Activated T-helper 2 cell treated with anti-CD3 and anti-CD28 coated beads, Interferon-gamma antibody, Interleukin-2, Interleukin-4, amounts not matched to agents 10 μg/mL and 5 μg/mL and 100 μg/mL, durations not matched to agents 14 hours and 24 hours and 36 hours (primary cell): Measurements from ENCODE around the gene TCOF1. TPM values are rescaled to one million over a fixed set of nuclear protein-coding genes. Genes with fewer than 3 reads are reported as not detected.
A peak's percentile ranks its signal among the peaks of the same experiment; 100 is the strongest.
"Not testable (repeated sequence)": the region's sequence is repeated elsewhere in the genome, so short reads cannot be mapped to it uniquely, and the experiment has no call there.

Source experiments
- DNase-seq: peaks from one replicate; pipeline ENCODE4 v3.0.0; 2021; ENCODE audit warnings: low spot score
- H3K27ac Mint-ChIP-seq: one replicate; pipeline ENCODE4 v1.8.0; 2021; ENCODE audit warnings: mixed read lengths
- H3K27me3 Mint-ChIP-seq: one replicate; pipeline ENCODE4 v1.8.0; 2021; ENCODE audit warnings: low read depth, mixed read lengths
- H3K36me3 Mint-ChIP-seq: one replicate; pipeline ENCODE4 v1.8.0; 2021; ENCODE audit warnings: low read depth, mixed read lengths
- H3K4me1 Mint-ChIP-seq: one replicate; pipeline ENCODE4 v1.8.0; 2021; ENCODE audit warnings: low read depth, mixed read lengths
- H3K4me3 Mint-ChIP-seq: one replicate; pipeline ENCODE4 v1.8.0; 2021; ENCODE audit warnings: low read depth, mild to moderate bottlenecking, moderate library complexity, mixed read lengths
- H3K9me3 Mint-ChIP-seq: one replicate; pipeline ENCODE4 v1.8.0; 2021; ENCODE audit warnings: mixed read lengths
- intact Hi-C: fragments of 100-400 bp; cut with micrococcal nuclease; formaldehyde crosslinking; loops from one replicate; pipeline ENCODE4 v1.15.1; 2023
- total RNA-seq: library from RNA; stranded (reverse); gene quantifications from 2 replicates; pipeline ENCODE4 v1.2.3, GENCODE V29; 2022

TCOF1 gene
- total RNA-seq, 1 donor from 2014 or later = 98.2 TPM

DNA sequence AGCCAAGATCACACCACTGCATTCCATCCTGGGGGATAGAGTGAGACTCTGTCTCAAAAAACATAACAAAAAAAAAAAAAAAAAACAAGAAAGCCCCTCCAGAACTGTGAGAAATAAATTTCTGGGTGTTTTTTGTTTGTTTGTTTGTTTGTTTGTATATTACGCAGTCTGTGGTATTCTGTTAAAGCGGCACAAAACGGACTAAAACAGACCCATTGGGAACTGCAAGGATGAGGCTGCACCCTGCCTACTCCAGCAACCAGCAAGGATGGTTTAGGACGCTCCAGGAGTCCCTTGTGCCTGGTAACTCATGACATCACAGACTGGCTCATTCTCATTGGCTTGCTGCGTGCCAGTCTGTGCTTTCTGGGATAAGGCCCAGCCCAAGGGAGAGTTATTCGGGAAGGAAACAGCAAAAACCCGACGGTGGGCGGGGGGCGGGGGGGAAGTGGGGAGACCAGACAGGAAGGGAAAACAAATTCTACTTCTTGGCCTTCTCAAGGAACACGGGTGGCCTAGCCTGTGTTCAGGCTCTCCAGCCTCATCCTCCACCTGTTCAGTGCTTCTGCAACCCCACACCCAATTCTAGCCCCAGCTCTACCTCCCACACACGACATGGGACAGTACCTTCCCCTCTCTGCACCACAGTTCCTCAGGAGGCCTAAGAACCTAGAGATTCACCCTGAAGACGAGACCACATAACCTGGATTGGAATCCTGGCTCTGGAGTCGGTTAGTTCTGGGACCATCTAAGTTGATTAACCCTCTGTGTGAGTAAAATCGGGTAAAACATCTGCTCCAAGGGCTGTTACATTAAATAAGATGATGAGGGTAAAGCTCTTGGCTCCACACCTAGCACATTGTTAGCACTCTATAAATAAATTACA is 52.4 kb downstream of the TCOF1 start:
- intact Hi-C loops = no loop called here
- Mint-ChIP-seq H3K27me3 (no peaks in the 10 kb centered on the region), H3K4me3 (peak overlapping the region; percentile 88), H3K36me3 (peaks cover 33% of the 10 kb centered on the region), H3K27ac (peak overlapping the region; percentile 94), H3K9me3 (no peaks in the 10 kb centered on the region), H3K4me1 (peaks cover 27% of the 10 kb centered on the region)
- peak; percentile 43 for DNase-seq

DNA sequence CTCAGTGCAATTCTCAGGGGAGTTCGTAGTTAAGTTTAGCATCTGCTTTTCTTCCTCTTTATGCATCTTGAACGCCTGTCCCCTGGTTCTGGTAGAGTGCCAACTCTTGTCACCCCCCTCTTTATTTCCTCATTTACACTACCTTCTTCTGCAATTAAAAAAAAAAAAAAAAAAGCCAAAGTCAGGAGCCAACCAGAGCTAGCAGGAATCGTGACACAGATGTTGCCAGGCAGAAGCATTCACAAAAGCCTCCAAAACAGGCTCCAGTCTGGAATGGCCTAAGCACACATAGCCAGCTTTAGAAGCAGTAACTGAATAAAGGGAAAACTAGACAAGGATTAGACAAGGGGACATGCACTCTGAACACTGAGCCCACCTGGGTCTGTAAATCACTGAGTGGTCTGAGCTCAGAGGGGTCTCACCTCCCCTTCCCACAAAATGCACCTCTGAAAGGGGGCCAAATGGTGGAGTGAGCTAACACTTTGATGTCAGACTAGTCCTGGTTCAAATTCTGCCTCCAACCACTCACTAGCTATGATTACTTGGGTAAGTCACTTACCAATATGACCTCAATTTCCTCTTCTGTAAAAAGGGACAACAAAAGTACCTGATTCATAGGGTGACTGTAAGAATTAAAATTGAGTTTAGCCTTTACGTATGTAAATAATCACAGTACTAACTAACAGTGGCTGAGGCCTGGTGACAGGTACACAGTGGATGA is 53.2 kb downstream of the TCOF1 start:
- peaks cover 30% of the 10 kb centered on the region for H3K36me3 Mint-ChIP-seq
- peak overlapping the region; percentile 88 for H3K4me3 Mint-ChIP-seq
- intact Hi-C loops = no loop called here
- no peaks in the 10 kb centered on the region for H3K27me3 Mint-ChIP-seq
- DNase-seq = peak; percentile 35
- peaks cover 27% of the 10 kb centered on the region for H3K4me1 Mint-ChIP-seq
- peak overlapping the region; percentile 94 for H3K27ac Mint-ChIP-seq
- H3K9me3 Mint-ChIP-seq = no peaks in the 10 kb centered on the region

DNA sequence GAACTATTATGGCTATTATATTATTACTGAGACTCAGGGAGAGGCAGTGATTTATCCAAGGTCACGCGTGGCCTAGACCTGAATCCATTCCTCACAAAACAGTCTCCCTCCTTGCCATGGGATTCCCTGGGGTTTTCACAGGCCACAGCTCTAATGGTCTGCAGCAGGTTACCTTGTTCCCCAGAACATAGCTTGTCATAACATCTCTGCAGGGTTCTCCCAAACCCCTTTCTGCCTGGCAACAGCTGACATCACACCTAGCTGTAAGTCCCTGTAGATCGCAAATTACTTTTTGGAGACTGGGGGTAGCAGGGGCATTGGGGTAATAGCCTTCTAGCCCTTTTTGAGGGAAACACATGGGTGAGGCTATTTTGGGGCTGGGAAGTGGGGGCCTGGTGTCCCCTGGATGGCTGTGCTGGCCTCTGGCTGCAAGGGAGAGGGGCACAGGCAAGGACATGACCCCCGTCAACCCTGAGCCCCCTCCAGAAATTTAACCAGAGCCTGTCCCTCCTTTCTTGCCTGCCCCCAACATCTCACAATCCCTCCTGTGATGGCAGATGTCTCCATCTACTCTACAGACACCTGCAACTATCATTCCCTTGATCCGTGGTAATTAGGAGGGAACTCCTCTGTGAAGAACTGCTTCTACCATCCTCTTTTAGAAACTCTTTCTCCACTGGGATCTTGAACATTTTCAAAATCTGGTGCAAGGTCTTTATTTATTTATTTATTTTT is 53.9 kb downstream of the TCOF1 start:
- DNase-seq = peak; percentile 67
- H3K36me3 Mint-ChIP-seq = peaks cover 25% of the 10 kb centered on the region
- H3K9me3 Mint-ChIP-seq = no peaks in the 10 kb centered on the region
- intact Hi-C loops = no loop called here
- H3K4me3 Mint-ChIP-seq = peak overlapping the region; percentile 88
- H3K4me1 Mint-ChIP-seq = peaks cover 27% of the 10 kb centered on the region
- peak overlapping the region; percentile 94 for H3K27ac Mint-ChIP-seq
- no peaks in the 10 kb centered on the region for H3K27me3 Mint-ChIP-seq

DNA sequence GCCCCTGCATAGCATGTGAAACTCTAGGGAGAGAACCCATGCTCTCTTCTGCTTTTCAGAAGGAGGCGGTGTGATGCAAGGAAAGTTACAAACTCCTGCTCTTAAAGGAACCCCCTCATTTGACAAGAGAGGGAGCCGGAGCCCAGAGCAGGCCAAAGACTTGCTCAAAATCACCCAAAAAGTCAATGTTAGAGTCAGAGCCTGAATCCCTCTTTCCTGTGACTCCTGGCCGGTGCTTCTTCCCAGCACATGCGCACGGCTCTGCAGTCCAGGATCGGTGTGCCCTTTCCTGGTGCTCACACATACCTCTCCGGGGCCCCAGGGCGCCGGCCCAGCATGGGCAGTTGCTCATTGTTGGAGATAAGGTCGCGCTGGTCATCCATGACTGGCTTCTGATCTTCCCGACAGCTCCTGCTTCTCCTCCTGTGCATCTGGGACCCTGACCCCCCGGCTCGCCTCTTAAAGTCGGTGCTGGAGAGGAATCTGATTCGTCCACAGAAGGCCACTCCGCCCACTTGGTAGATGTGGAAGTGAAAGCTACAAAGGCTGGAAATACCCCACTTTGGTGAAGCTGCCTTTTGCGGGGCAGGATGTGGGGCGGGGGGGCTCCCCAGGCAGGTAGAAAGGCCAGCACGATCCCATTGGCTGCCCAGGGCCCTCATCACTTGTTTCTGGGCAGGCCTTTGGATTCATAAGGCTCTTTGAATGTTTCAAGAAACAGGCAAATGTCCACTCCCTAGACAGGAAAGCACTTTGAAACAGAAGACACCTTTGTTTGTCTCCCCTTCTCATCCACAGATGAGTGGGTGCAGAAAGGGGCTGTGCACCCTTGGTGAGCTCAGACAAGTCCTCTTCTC is 55.0 kb downstream of the TCOF1 start, which contains the start of gene CD74:
Gene CD74 (minus strand): TSS at position 592 of the 857 bp plus-strand sequence. CDS start 161 bp downstream, at position 431.
- intact Hi-C loops = loop anchor here (1.0 to 2.0 kb wide), 4 partner anchors 24 to 412 kb away; partner anchors contain the start of genes HMGXB3, RPS14, TCOF1 and TIGD6
- Mint-ChIP-seq H3K27me3 (no peaks in the 10 kb centered on the region), H3K4me1 (peaks cover 27% of the 10 kb centered on the region), H3K36me3 (peaks cover 19% of the 10 kb centered on the region), H3K4me3 (peak within 1 kb of the TSS; percentile 88), H3K27ac (peak within 1 kb of the TSS; percentile 94), H3K9me3 (no peaks in the 10 kb centered on the region)
- DNase-seq = peak; percentile 90

- no peak for DNase-seq
- peaks cover 18% of the 10 kb centered on the region for H3K36me3 Mint-ChIP-seq
- intact Hi-C loops = loop anchor here (2.0 kb wide), 1 partner anchor 413 kb away; the partner anchor contains the start of genes HMGXB3 and TIGD6
- H3K4me1 Mint-ChIP-seq = peaks cover 27% of the 10 kb centered on the region
- H3K27ac Mint-ChIP-seq = peak overlapping the region; percentile 94
- H3K4me3 Mint-ChIP-seq = peak overlapping the region; percentile 88
- H3K27me3 Mint-ChIP-seq = no peaks in the 10 kb centered on the region
- H3K9me3 Mint-ChIP-seq = no peaks in the 10 kb centered on the region
Measured at GRCh38 chr5:150413176-150413901, 55.8 kb downstream of the TCOF1 start.

DNA sequence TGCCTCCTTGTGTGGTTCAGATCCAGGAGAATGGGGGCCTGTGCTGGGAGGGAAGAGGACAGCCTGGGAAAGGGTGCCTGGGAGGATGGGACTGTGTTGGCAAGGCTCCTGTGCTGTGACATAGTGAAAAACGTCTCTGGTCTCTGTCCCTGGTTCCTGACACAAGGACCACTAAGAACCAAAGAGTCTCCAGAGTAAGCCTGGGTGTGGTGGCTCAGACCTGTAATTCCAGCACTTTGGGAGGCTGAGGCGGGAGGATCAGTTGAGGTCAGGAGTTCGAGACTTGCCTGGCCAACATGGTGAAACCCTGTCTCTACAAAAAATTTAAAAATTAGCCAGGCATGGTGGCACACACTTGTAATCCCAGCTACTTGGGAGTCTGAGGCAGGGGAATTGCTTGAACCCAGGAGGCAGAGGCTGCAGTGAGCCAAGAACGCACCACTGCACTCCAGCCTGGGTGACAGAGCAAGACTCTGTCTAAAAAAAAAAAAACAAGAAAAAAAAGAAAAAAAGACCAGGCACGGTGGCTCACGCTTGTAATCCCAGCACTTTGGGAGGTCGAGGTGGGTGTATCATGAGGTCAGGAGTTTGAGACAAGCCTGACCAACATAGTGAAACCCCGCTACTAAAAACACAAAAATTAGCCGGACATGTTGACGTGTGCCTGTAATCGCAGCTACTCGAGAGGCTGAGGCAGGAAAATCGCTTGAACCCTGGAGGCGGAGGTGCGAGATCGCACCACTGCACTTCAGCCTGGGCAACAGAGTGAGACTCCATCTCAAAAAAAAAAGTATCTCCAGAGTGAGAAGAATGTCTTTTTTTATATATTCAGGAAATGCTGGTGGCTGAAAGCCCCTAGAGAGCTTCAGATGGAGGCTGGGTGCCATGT is 56.6 kb downstream of the TCOF1 start:
- not testable (repeated sequence) for DNase-seq, H3K4me3 Mint-ChIP-seq, H3K27me3 Mint-ChIP-seq, H3K9me3 Mint-ChIP-seq
- intact Hi-C loops = loop anchor here (2.0 kb wide), 1 partner anchor 413 kb away; the partner anchor contains the start of genes HMGXB3 and TIGD6
- H3K4me1 Mint-ChIP-seq = peaks cover 24% of the 10 kb centered on the region
- H3K36me3 Mint-ChIP-seq = peaks cover 14% of the 10 kb centered on the region
- peak overlapping the region; percentile 94 for H3K27ac Mint-ChIP-seq

- H3K4me1 Mint-ChIP-seq = no peaks in the 10 kb centered on the region
- no peaks in the 10 kb centered on the region for H3K36me3 Mint-ChIP-seq
- no peaks in the 10 kb centered on the region for H3K9me3 Mint-ChIP-seq
- H3K4me3 Mint-ChIP-seq = no peak overlapping the region
- intact Hi-C loops = no loop called here
- no peak overlapping the region for H3K27ac Mint-ChIP-seq
- DNase-seq = no peak
- peaks cover 13% of the 10 kb centered on the region for H3K27me3 Mint-ChIP-seq
Measured at GRCh38 chr5:150419630-150420270, 62.3 kb downstream of the TCOF1 start.

GRCh38 chr5:150422075-150422474 is 64.6 kb downstream of the TCOF1 start:
- Mint-ChIP-seq H3K4me3 (no peak overlapping the region), H3K27ac (no peak overlapping the region), H3K27me3 (peaks cover 16% of the 10 kb centered on the region), H3K36me3 (no peaks in the 10 kb centered on the region), H3K4me1 (no peaks in the 10 kb centered on the region), H3K9me3 (no peaks in the 10 kb centered on the region)
- DNase-seq = no peak
- intact Hi-C loops = no loop called here

DNA sequence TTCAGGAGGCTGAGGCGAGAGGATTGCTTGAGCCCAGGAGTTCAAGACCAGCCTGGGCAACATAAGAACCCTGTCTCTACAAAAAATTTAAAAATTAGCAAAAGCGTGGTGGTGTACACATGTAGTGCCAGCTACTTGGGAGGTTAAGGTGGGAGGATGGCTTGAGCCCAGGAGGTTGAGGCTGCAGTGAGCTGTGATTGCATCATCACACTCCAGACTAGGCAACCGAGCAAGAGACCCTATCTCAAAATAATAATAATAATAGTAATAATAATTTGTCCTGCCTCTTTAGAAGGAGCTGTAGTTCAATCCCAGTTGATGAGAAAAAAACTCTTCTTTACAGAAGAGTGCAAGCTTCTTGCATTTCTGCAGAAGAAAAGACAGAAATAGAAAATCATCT is 65.3 kb downstream of the TCOF1 start:
- Mint-ChIP-seq H3K4me1 (no peaks in the 10 kb centered on the region), H3K9me3 (no peaks in the 10 kb centered on the region), H3K27me3 (peaks cover 16% of the 10 kb centered on the region), H3K27ac (no peak overlapping the region), H3K4me3 (no peak overlapping the region), H3K36me3 (no peaks in the 10 kb centered on the region)
- DNase-seq = no peak
- intact Hi-C loops = no loop called here

GRCh38 chr5:150426165-150426564 is 68.7 kb downstream of the TCOF1 start:
- intact Hi-C loops, H3K36me3 Mint-ChIP-seq, H3K4me3 Mint-ChIP-seq, H3K9me3 Mint-ChIP-seq, DNase-seq, H3K4me1 Mint-ChIP-seq, H3K27me3 Mint-ChIP-seq, H3K27ac Mint-ChIP-seq: not testable (repeated sequence)
